K562 (cell line): Measurements from ENCODE around the gene GOLPH3L. TPM values are rescaled to one million over a fixed set of nuclear protein-coding genes. Genes with fewer than 3 reads are reported as not detected.

Experiments used
- BHLHE40 ChIP-seq: IDR thresholded peaks from 2 replicates; pipeline ENCODE4 v1.6.1; 2011; ENCODE audit warnings: low read length, improper control_type of control experiment
- CBX5 ChIP-seq: IDR thresholded peaks from 2 replicates; pipeline ENCODE4 v1.6.1; 2014; ENCODE audit warnings: low read depth, borderline replicate concordance
- CHD2 ChIP-seq: IDR thresholded peaks from 2 replicates; pipeline ENCODE4 v1.6.1; 2011; ENCODE audit warnings: low read depth, low read length
- CREB1 ChIP-seq, 2 experiments: sonication (generic) in 1 of 2; formaldehyde crosslinking in 1 of 2; IDR thresholded peaks; 2 replicates each; pipeline versions ENCODE4 v1.6.1 to v1.8.0; 2012 to 2022; ENCODE audit warnings: inconsistent platforms in 1 of 2, mild to moderate bottlenecking in 1 of 2, missing genetic modification reagents in 1 of 2, moderate library complexity in 1 of 2
- CREM ChIP-seq: IDR thresholded peaks from 2 replicates; pipeline ENCODE4 v1.6.1; 2014; ENCODE audit warnings: antibody characterized with exemption, low read depth
- DDX20 ChIP-seq: fragments of 450-650 bp; IDR thresholded peaks from 2 replicates; pipeline ENCODE4 v1.6.1; 2016; ENCODE audit warnings: missing genetic modification characterization, low read depth, mild to moderate bottlenecking, missing compliant biosample characterization, moderate library complexity
- DIDO1 ChIP-seq: fragments of 450-650 bp; IDR thresholded peaks from 2 replicates; pipeline ENCODE4 v1.6.1; 2016; ENCODE audit warnings: low read depth, missing biosample characterization, missing genetic modification characterization
- DNMT1 ChIP-seq: fragments of 450-650 bp; IDR thresholded peaks from 2 replicates; pipeline ENCODE4 v1.6.1; 2016; ENCODE audit warnings: antibody characterized with exemption, mild to moderate bottlenecking
- FOXJ2 ChIP-seq: fragments of 200-800 bp; sonication (Bioruptor generic); IDR thresholded peaks from 2 replicates; pipeline ENCODE4 v1.6.1; 2016; ENCODE audit warnings: missing genetic modification characterization, missing compliant biosample characterization
- GTF2B ChIP-seq: IDR thresholded peaks from 2 replicates; pipeline ENCODE4 v1.6.1; 2011; ENCODE audit not compliant: insufficient read length; ENCODE audit errors: extremely low read depth
- HMGXB4 ChIP-seq: sonication (generic); formaldehyde crosslinking; IDR thresholded peaks from 2 replicates; pipeline ENCODE4 v1.8.1; 2023; ENCODE audit warnings: mild to moderate bottlenecking, missing genetic modification reagents
- JUN ChIP-seq, 2 experiments: sonication (generic) in 1 of 2; formaldehyde crosslinking in 1 of 2; IDR thresholded peaks; 2 replicates each; pipeline versions ENCODE4 v1.6.1 to v1.8.0; 2012 to 2022; ENCODE audit warnings: borderline replicate concordance in 2 of 2, mild to moderate bottlenecking in 2 of 2, improper control_type of control experiment in 1 of 2, low read depth in 1 of 2, low read length in 1 of 2, missing genetic modification reagents in 1 of 2
- KLF6 ChIP-seq: fragments of 250-450 bp; sonication (Bioruptor Pico); IDR thresholded peaks from 2 replicates; pipeline ENCODE4 v1.4.0; 2020; ENCODE audit warnings: mild to moderate bottlenecking, moderate library complexity, borderline replicate concordance
- MAZ ChIP-seq, 2 experiments: fragments of 450-650 bp in 1 of 2; sonication (generic) in 1 of 2; formaldehyde crosslinking; IDR thresholded peaks in 1 of 2; conservative IDR thresholded peaks in 1 of 2; 2 replicates each; pipeline versions ENCODE4 v1.4.0 to v1.5.0; 2020; ENCODE audit warnings: mild to moderate bottlenecking in 1 of 2, missing genetic modification reagents in 1 of 2
- MIER1 ChIP-seq: fragments of 450-650 bp; IDR thresholded peaks from 2 replicates; pipeline ENCODE4 v1.6.1; 2016; ENCODE audit warnings: antibody characterized with exemption, mild to moderate bottlenecking, low read depth
- MTA2 ChIP-seq: fragments of 450-650 bp; IDR thresholded peaks from 2 replicates; pipeline ENCODE4 v1.6.1; 2016; ENCODE audit warnings: low read depth
- NBN ChIP-seq: fragments of 450-650 bp; IDR thresholded peaks from 2 replicates; pipeline ENCODE4 v1.6.1; 2016; ENCODE audit warnings: low read depth, mild to moderate bottlenecking
- NFIX ChIP-seq: fragments of 250-450 bp; sonication (Bioruptor Pico); IDR thresholded peaks from 2 replicates; pipeline ENCODE4 v1.4.0; 2020; ENCODE audit warnings: low read depth, mild to moderate bottlenecking, moderate library complexity
- PHTF2 ChIP-seq: fragments of 250-450 bp; sonication (Bioruptor Pico); IDR thresholded peaks from 2 replicates; pipeline ENCODE4 v1.5.0; 2021; ENCODE audit warnings: mild to moderate bottlenecking
- RAD51 ChIP-seq: fragments of 450-650 bp; IDR thresholded peaks from 2 replicates; pipeline ENCODE4 v1.7.1; 2016; ENCODE audit warnings: low read depth, mild to moderate bottlenecking, borderline replicate concordance
- RBM34 ChIP-seq: fragments of 200-400 bp; formaldehyde crosslinking; IDR thresholded peaks from 2 replicates; pipeline ENCODE4 v1.6.1; 2018; ENCODE audit warnings: low read length, borderline replicate concordance; ENCODE audit not compliant: insufficient read depth
- RFX7 ChIP-seq: fragments of 250-450 bp; sonication (Bioruptor Pico); IDR thresholded peaks from 2 replicates; pipeline ENCODE4 v1.5.1; 2021; ENCODE audit warnings: mild to moderate bottlenecking
- SOX6 ChIP-seq: fragments of 450-650 bp; IDR thresholded peaks from 2 replicates; pipeline ENCODE4 v1.6.1; 2014; ENCODE audit warnings: mild to moderate bottlenecking
- TSC22D4 ChIP-seq: fragments of 450-650 bp; IDR thresholded peaks from 2 replicates; pipeline ENCODE4 v1.6.1; 2016; ENCODE audit warnings: missing genetic modification characterization, missing biosample characterization, control low read depth
- USF2 ChIP-seq: sonication (generic); formaldehyde crosslinking; IDR thresholded peaks from 2 replicates; pipeline ENCODE4 v1.5.0; 2020; ENCODE audit warnings: missing genetic modification reagents
- ZNF311 ChIP-seq: fragments of 250-450 bp; sonication (Bioruptor Pico); IDR thresholded peaks from 2 replicates; pipeline ENCODE4 v1.4.0; 2020; ENCODE audit warnings: mild to moderate bottlenecking, moderate library complexity
- ZNF668 ChIP-seq: fragments of 250-450 bp; sonication (Bioruptor Pico); IDR thresholded peaks from 2 replicates; pipeline ENCODE4 v1.8.0; 2022; ENCODE audit warnings: mild to moderate bottlenecking, inconsistent platforms
- polyA plus RNA-seq, 8 experiments: library from polyadenylated mRNA; depleted of rRNA in 4 of 8; stranded (reverse) in 5 of 8; unstranded in 3 of 8; fragments of >200 nt; fragmentation: Nextera tagmentation in 2 of 8; fragmentation: Illumina TruSeq in 1 of 8; extraction: Ambion mirVana in 2 of 8; extraction: Trizol in 1 of 8; gene quantifications; 2 replicates each; pipeline versions ENCODE4 v1.2.1 to v1.2.3, GENCODE V29; 2011 to 2014; ENCODE audit warnings: inconsistent platforms in 1 of 8, missing spikeins in 1 of 8
- total RNA-seq, 7 experiments: library from RNA; depleted of rRNA in 6 of 7; stranded (reverse); fragments of >200 nt in 6 of 7; fragmentation: Illumina TruSeq in 2 of 7; extraction: Trizol in 2 of 7; gene quantifications; 2 replicates each; pipeline versions ENCODE4 v1.2.1 to v1.2.3, GENCODE V29; 2011 to 2021; ENCODE audit warnings: low replicate concordance in 1 of 7

Gene GOLPH3L
- total and polyA plus RNA-seq, 9 of the 15 experiments (the other 6 are each of a cell fraction or from before 2014, with no cell fraction given): 8.1 to 42.1 (median 21.6) TPM

- TF ChIP-seq GTF2B (peak; percentile 4), TSC22D4 (tag) (no peak), JUN (IDR thresholded peaks at IDR 0.05; ENCODE audit: borderline replicate concordance, low read depth, low read length) (peak; percentile 93), JUN (CRISPR knock-in tag; IDR thresholded peaks at IDR 0.05; ENCODE audit: borderline replicate concordance) (no peak; the same call in 1 of the 2 replicates), BHLHE40 (peak; percentile 59), KLF6 (CRISPR knock-in tag) (no peak), ZNF668 (CRISPR knock-in tag) (no peak), RBM34 (no peak), DIDO1 (tag) (no peak), SOX6 (no peak), HMGXB4 (0 out of 2 replicates have a peak, but pooled peaks have one; percentile 83), NFIX (CRISPR knock-in tag) (no peak), NBN (peak; percentile 68), MAZ (CRISPR knock-in tag; conservative IDR thresholded peaks at IDR 0.05 in 1 of 2, IDR thresholded peaks at IDR 0.05 in 1 of 2) (peak; percentile 56 to 74; a peak in 3 of 4 replicates), MTA2 (no peak; the same call in 1 of the 2 replicates), CREB1 (IDR thresholded peaks at IDR 0.05) (peak; percentile 91), CREB1 (CRISPR knock-in tag; IDR thresholded peaks at IDR 0.05) (peak; percentile 95), FOXJ2 (tag) (no peak), DNMT1 (no peak), ZNF311 (CRISPR knock-in tag) (no peak), MIER1 (0 out of 2 replicates have a peak, but pooled peaks have one; percentile 6), PHTF2 (CRISPR knock-in tag) (no peak), CBX5 (no peak; the same call in 1 of the 2 replicates), RFX7 (CRISPR knock-in tag) (no peak), CREM (peak; percentile 95), DDX20 (no peak), USF2 (CRISPR knock-in tag) (no peak), RAD51 (no peak), CHD2 (peak; percentile 90)
These were observed 67.6 kb downstream of the GOLPH3L start, which contains the start of gene ENSA (continued) for GRCh38 chr1:150629115-150629928.
